Astrocyte (in vitro differentiated cells and primary cell): Measurements from ENCODE around the gene PRSS1. TPM values are rescaled to one million over a fixed set of nuclear protein-coding genes. Genes with fewer than 3 reads are reported as not detected.
"Not testable (repeated sequence)": the region's sequence is repeated elsewhere in the genome, so short reads cannot be mapped to it uniquely, and the experiment has no call there.

ENCODE experiments used
- DNase-seq: peaks from one replicate; pipeline ENCODE4 v3.0.0-alpha.2; 2010; ENCODE audit warnings: low read depth
- FAIRE-seq: peaks from 2 replicates; lab custom pipeline; 2011; peaks lifted over from hg19 to GRCh38; lab: Jason Lieb, UNC
- H2AFZ ChIP-seq: 2 replicates; pipeline ENCODE4 v1.6.0; 2012; ENCODE audit warnings: low read depth, low read length, inconsistent platforms
- H3K27ac ChIP-seq: 2 replicates; pipeline ENCODE4 v1.5.1; 2011; ENCODE audit warnings: low read depth, low read length, inconsistent platforms
- H3K27me3 ChIP-seq: 2 replicates; pipeline ENCODE4 v1.6.0; 2011; ENCODE audit warnings: low read length, inconsistent platforms; ENCODE audit not compliant: insufficient read depth
- H3K36me3 ChIP-seq: 2 replicates; pipeline ENCODE4 v1.5.1; 2011; ENCODE audit warnings: low read length, inconsistent platforms; ENCODE audit not compliant: insufficient read depth
- H3K4me1 ChIP-seq: 2 replicates; pipeline ENCODE4 v1.5.1; 2011; ENCODE audit warnings: low read length, inconsistent platforms; ENCODE audit not compliant: insufficient read depth
- H3K4me2 ChIP-seq: 2 replicates; pipeline ENCODE4 v1.6.0; 2012; ENCODE audit warnings: low read length, inconsistent platforms
- H3K4me3 ChIP-seq: 2 replicates; pipeline ENCODE4 v1.5.1; 2011; ENCODE audit warnings: low read depth, mild to moderate bottlenecking, low read length, inconsistent platforms; ENCODE audit not compliant: insufficient read depth
- H3K79me2 ChIP-seq: 2 replicates; pipeline ENCODE4 v1.6.0; 2012; ENCODE audit warnings: mild to moderate bottlenecking, low read length, inconsistent platforms; ENCODE audit not compliant: insufficient read depth
- H3K9ac ChIP-seq: 2 replicates; pipeline ENCODE4 v1.6.0; 2012; ENCODE audit warnings: mild to moderate bottlenecking, low read length, inconsistent platforms
- H3K9me3 ChIP-seq: 2 replicates; pipeline ENCODE4 v1.5.1; 2012; ENCODE audit warnings: low read depth, mild to moderate bottlenecking, low read length, inconsistent platforms; ENCODE audit not compliant: insufficient read depth
- H4K20me1 ChIP-seq: 2 replicates; pipeline ENCODE4 v1.6.0; 2012; ENCODE audit warnings: low read length, inconsistent platforms; ENCODE audit not compliant: insufficient read depth
- H3K27ac Mint-ChIP-seq: one replicate; pipeline ENCODE4 v1.8.0; 2021; ENCODE audit warnings: mild to moderate bottlenecking, mixed read lengths; ENCODE audit not compliant: unreplicated experiment
- H3K27me3 Mint-ChIP-seq: one replicate; pipeline ENCODE4 v1.8.0; 2021; ENCODE audit warnings: low read depth, mixed read lengths; ENCODE audit not compliant: unreplicated experiment
- H3K36me3 Mint-ChIP-seq: one replicate; pipeline ENCODE4 v1.8.0; 2021; ENCODE audit warnings: low read depth, mixed read lengths; ENCODE audit not compliant: unreplicated experiment
- H3K4me1 Mint-ChIP-seq: one replicate; pipeline ENCODE4 v1.8.0; 2021; ENCODE audit warnings: low read depth, mixed read lengths; ENCODE audit not compliant: unreplicated experiment
- H3K4me3 Mint-ChIP-seq: one replicate; pipeline ENCODE4 v1.8.0; 2021; ENCODE audit warnings: mild to moderate bottlenecking, moderate library complexity, mixed read lengths; ENCODE audit not compliant: unreplicated experiment
- H3K9me3 Mint-ChIP-seq: one replicate; pipeline ENCODE4 v1.8.0; 2021; ENCODE audit warnings: mild to moderate bottlenecking, mixed read lengths; ENCODE audit not compliant: unreplicated experiment
- CTCF ChIP-seq: IDR thresholded peaks from 2 replicates; pipeline ENCODE4 v1.5.1; 2011; ENCODE audit warnings: low read depth, mild to moderate bottlenecking, inconsistent platforms, low read length, moderate library complexity; ENCODE audit not compliant: insufficient read depth
- EZH2 ChIP-seq: IDR thresholded peaks from 2 replicates; pipeline ENCODE4 v1.6.1; 2012; ENCODE audit warnings: mild to moderate bottlenecking, low read length, inconsistent platforms; ENCODE audit not compliant: insufficient read depth
- total RNA-seq: library from RNA; stranded (reverse); gene quantifications from 2 replicates; pipeline ENCODE4 v1.2.1, GENCODE V29; 2021

PRSS1 gene
- total RNA-seq, 1 donor from 2014 or later = not detected

GRCh38 chr7:142750321-142750938 lies 1.2 kb downstream of the PRSS1 start:
- FAIRE-seq (no peak), DNase-seq (no peak)
- H3K4me1 Mint-ChIP-seq = no peaks in the 10 kb centered on the region
- H3K27ac ChIP-seq = no peak overlapping the region
- H3K79me2 ChIP-seq = no peaks in the 10 kb centered on the region
- H3K9me3 Mint-ChIP-seq = peaks cover 2% of the 10 kb centered on the region
- H3K4me2 ChIP-seq = no peak overlapping the region
- peaks cover 43% of the 10 kb centered on the region for H3K27me3 Mint-ChIP-seq
- H3K9me3 ChIP-seq = no peaks in the 10 kb centered on the region
- H3K36me3 Mint-ChIP-seq = no peaks in the 10 kb centered on the region
- H2AFZ ChIP-seq = no peak overlapping the region
- H3K4me3 ChIP-seq = no peak overlapping the region
- no peak overlapping the region for H3K9ac ChIP-seq
- no peak overlapping the region for H3K27ac Mint-ChIP-seq
- no peaks in the 10 kb centered on the region for H3K4me1 ChIP-seq
- no peak overlapping the region for H3K4me3 Mint-ChIP-seq
- H3K36me3 ChIP-seq = no peaks in the 10 kb centered on the region
- peaks cover 10% of the 10 kb centered on the region for H3K27me3 ChIP-seq
- H4K20me1 ChIP-seq = no peaks in the 10 kb centered on the region
- no peak for TF ChIP-seq EZH2
- no peak for TF ChIP-seq CTCF

GRCh38 chr7:142751526-142752175 lies 2.4 kb downstream of the PRSS1 start:
- H3K4me3 Mint-ChIP-seq, H3K9me3 ChIP-seq, H3K27ac ChIP-seq, H3K4me2 ChIP-seq, H3K4me1 ChIP-seq, H3K9ac ChIP-seq, DNase-seq, H3K27me3 ChIP-seq, H3K4me3 ChIP-seq, H4K20me1 ChIP-seq, H3K4me1 Mint-ChIP-seq, H3K36me3 ChIP-seq, FAIRE-seq, H2AFZ ChIP-seq, H3K36me3 Mint-ChIP-seq, H3K9me3 Mint-ChIP-seq, H3K79me2 ChIP-seq: not testable (repeated sequence)
- Mint-ChIP-seq H3K27ac (peak overlapping the region; percentile 17), H3K27me3 (peaks cover 41% of the 10 kb centered on the region)

GRCh38 chr7:142752376-142753225 lies 3.3 kb downstream of the PRSS1 start:
- peaks cover 47% of the 10 kb centered on the region for H3K27me3 Mint-ChIP-seq
- H3K9me3 Mint-ChIP-seq = peaks cover 2% of the 10 kb centered on the region
- H3K4me3 Mint-ChIP-seq = no peak overlapping the region
- no peak for TF ChIP-seq CTCF
- TF ChIP-seq EZH2 = no peak
- Histone ChIP-seq H3K27me3 (peaks cover 10% of the 10 kb centered on the region), H3K4me1 (no peaks in the 10 kb centered on the region), H3K9me3 (no peaks in the 10 kb centered on the region), H3K4me3 (no peak overlapping the region), H3K9ac (no peak overlapping the region), H4K20me1 (no peaks in the 10 kb centered on the region), H3K36me3 (no peaks in the 10 kb centered on the region), H3K27ac (no peak overlapping the region), H3K79me2 (no peaks in the 10 kb centered on the region), H3K4me2 (no peak overlapping the region), H2AFZ (no peak overlapping the region)
- no peaks in the 10 kb centered on the region for H3K4me1 Mint-ChIP-seq
- H3K27ac Mint-ChIP-seq = no peak overlapping the region
- no peak for FAIRE-seq
- H3K36me3 Mint-ChIP-seq = no peaks in the 10 kb centered on the region
- DNase-seq = no peak
